Cardiac muscle cell (in vitro differentiated cells and primary cell): ENCODE results near the gene DCTD. TPM values are rescaled to one million over a fixed set of nuclear protein-coding genes. Genes with fewer than 3 reads are reported as not detected.

Experiments used
- DNase-seq, 2 donors: peaks; one replicate each; pipeline versions ENCODE4 v3.0.0 to v3.0.0-alpha.2; 2010 to 2017; ENCODE audit warnings: low read depth in 1 of 2, low spot score in 1 of 2
- H3K27ac ChIP-seq: fragments of 200-600 bp; sonication (generic); 2 replicates; pipeline ENCODE4 v1.5.1; 2016
- H3K27me3 ChIP-seq: fragments of 200-600 bp; sonication (generic); 2 replicates; pipeline ENCODE4 v1.6.0; 2016; ENCODE audit warnings: control low read depth
- H3K36me3 ChIP-seq: fragments of 200-600 bp; sonication (generic); 2 replicates; pipeline ENCODE4 v1.5.1; 2016; ENCODE audit warnings: control low read depth
- H3K4me1 ChIP-seq: fragments of 200-600 bp; sonication (generic); 2 replicates; pipeline ENCODE4 v1.8.1; 2017; ENCODE audit warnings: low read depth, mild to moderate bottlenecking, mixed run types
- H3K4me3 ChIP-seq: fragments of 200-600 bp; sonication (generic); 2 replicates; pipeline ENCODE4 v1.5.1; 2016; ENCODE audit warnings: mild to moderate bottlenecking
- H3K9me3 ChIP-seq: fragments of 200-600 bp; sonication (generic); 2 replicates; pipeline ENCODE4 v1.5.1; 2017; ENCODE audit warnings: low read depth, mild to moderate bottlenecking, control low read depth
- CTCF ChIP-seq: IDR thresholded peaks from 2 replicates; pipeline ENCODE4 v1.5.1; 2012; ENCODE audit warnings: low read depth, mild to moderate bottlenecking, low read length
- polyA plus RNA-seq: library from polyadenylated mRNA; unstranded; fragments of >200 nt; fragmentation: Nextera tagmentation; extraction: Ambion mirVana; gene quantifications from 2 replicates; pipeline ENCODE4 v1.2.1, GENCODE V29; 2016
- total RNA-seq: library from RNA; depleted of rRNA; stranded (reverse); fragments of >200 nt; gene quantifications from 2 replicates; pipeline ENCODE4 v1.2.3, GENCODE V29; 2016

The DCTD gene
- total and polyA plus RNA-seq, 2 experiments from 2014 or later: 55.4 to 73.6 TPM

- H3K9me3 ChIP-seq: no peaks in the 10 kb centered on the region
- no peaks in the 10 kb centered on the region for H3K36me3 ChIP-seq
- no peak for TF ChIP-seq CTCF
- no peak for DNase-seq
- H3K4me1 ChIP-seq: no peaks in the 10 kb centered on the region
- H3K27me3 ChIP-seq: no peaks in the 10 kb centered on the region
- H3K4me3 ChIP-seq: no peak overlapping the region
- no peak overlapping the region for H3K27ac ChIP-seq
These were observed 45.6 kb downstream of the DCTD start for GRCh38 chr4:182871616-182872015.

GRCh38 chr4:182869697-182870096 is 47.5 kb downstream of the DCTD start:
- Histone ChIP-seq H3K27me3 (no peaks in the 10 kb centered on the region), H3K36me3 (no peaks in the 10 kb centered on the region), H3K4me3 (no peak overlapping the region), H3K9me3 (no peaks in the 10 kb centered on the region), H3K4me1 (no peaks in the 10 kb centered on the region), H3K27ac (no peak overlapping the region)
- TF ChIP-seq CTCF: no peak
- no peak for DNase-seq

- Histone ChIP-seq H3K9me3 (no peaks in the 10 kb centered on the region), H3K27me3 (no peaks in the 10 kb centered on the region), H3K36me3 (no peaks in the 10 kb centered on the region), H3K4me1 (no peaks in the 10 kb centered on the region), H3K27ac (no peak overlapping the region), H3K4me3 (no peak overlapping the region)
- no peak for DNase-seq
- no peak for TF ChIP-seq CTCF
These were observed 50.4 kb downstream of the DCTD start for GRCh38 chr4:182866746-182867145.

GRCh38 chr4:182863501-182863900 is 53.7 kb downstream of the DCTD start:
- no peak for TF ChIP-seq CTCF
- Histone ChIP-seq H3K4me3 (no peak overlapping the region), H3K36me3 (no peaks in the 10 kb centered on the region), H3K9me3 (no peaks in the 10 kb centered on the region), H3K4me1 (no peaks in the 10 kb centered on the region), H3K27ac (no peak overlapping the region), H3K27me3 (no peaks in the 10 kb centered on the region)
- DNase-seq: no peak

GRCh38 chr4:182862921-182863320 is 54.3 kb downstream of the DCTD start:
- no peak overlapping the region for H3K27ac ChIP-seq
- H3K4me3 ChIP-seq: no peak overlapping the region
- H3K36me3 ChIP-seq: no peaks in the 10 kb centered on the region
- no peaks in the 10 kb centered on the region for H3K9me3 ChIP-seq
- no peaks in the 10 kb centered on the region for H3K4me1 ChIP-seq
- H3K27me3 ChIP-seq: no peaks in the 10 kb centered on the region
- no peak for DNase-seq
- no peak for TF ChIP-seq CTCF
